Astrocyte (in vitro differentiated cells and primary cell): Measurements from ENCODE around the gene CDK8. TPM values are rescaled to one million over a fixed set of nuclear protein-coding genes. Genes with fewer than 3 reads are reported as not detected.

Source experiments
- DNase-seq: peaks from one replicate; pipeline ENCODE4 v3.0.0-alpha.2; 2010; ENCODE audit warnings: low read depth
- FAIRE-seq: peaks from 2 replicates; lab custom pipeline; 2011; peaks lifted over from hg19 to GRCh38; lab: Jason Lieb, UNC
- H2AFZ ChIP-seq: 2 replicates; pipeline ENCODE4 v1.6.0; 2012; ENCODE audit warnings: low read depth, low read length, inconsistent platforms
- H3K27ac ChIP-seq: 2 replicates; pipeline ENCODE4 v1.5.1; 2011; ENCODE audit warnings: low read depth, low read length, inconsistent platforms
- H3K27me3 ChIP-seq: 2 replicates; pipeline ENCODE4 v1.6.0; 2011; ENCODE audit warnings: low read length, inconsistent platforms; ENCODE audit not compliant: insufficient read depth
- H3K36me3 ChIP-seq: 2 replicates; pipeline ENCODE4 v1.5.1; 2011; ENCODE audit warnings: low read length, inconsistent platforms; ENCODE audit not compliant: insufficient read depth
- H3K4me1 ChIP-seq: 2 replicates; pipeline ENCODE4 v1.5.1; 2011; ENCODE audit warnings: low read length, inconsistent platforms; ENCODE audit not compliant: insufficient read depth
- H3K4me2 ChIP-seq: 2 replicates; pipeline ENCODE4 v1.6.0; 2012; ENCODE audit warnings: low read length, inconsistent platforms
- H3K4me3 ChIP-seq: 2 replicates; pipeline ENCODE4 v1.5.1; 2011; ENCODE audit warnings: low read depth, mild to moderate bottlenecking, low read length, inconsistent platforms; ENCODE audit not compliant: insufficient read depth
- H3K79me2 ChIP-seq: 2 replicates; pipeline ENCODE4 v1.6.0; 2012; ENCODE audit warnings: mild to moderate bottlenecking, low read length, inconsistent platforms; ENCODE audit not compliant: insufficient read depth
- H3K9ac ChIP-seq: 2 replicates; pipeline ENCODE4 v1.6.0; 2012; ENCODE audit warnings: mild to moderate bottlenecking, low read length, inconsistent platforms
- H3K9me3 ChIP-seq: 2 replicates; pipeline ENCODE4 v1.5.1; 2012; ENCODE audit warnings: low read depth, mild to moderate bottlenecking, low read length, inconsistent platforms; ENCODE audit not compliant: insufficient read depth
- H4K20me1 ChIP-seq: 2 replicates; pipeline ENCODE4 v1.6.0; 2012; ENCODE audit warnings: low read length, inconsistent platforms; ENCODE audit not compliant: insufficient read depth
- H3K27ac Mint-ChIP-seq: one replicate; pipeline ENCODE4 v1.8.0; 2021; ENCODE audit warnings: mild to moderate bottlenecking, mixed read lengths; ENCODE audit not compliant: unreplicated experiment
- H3K27me3 Mint-ChIP-seq: one replicate; pipeline ENCODE4 v1.8.0; 2021; ENCODE audit warnings: low read depth, mixed read lengths; ENCODE audit not compliant: unreplicated experiment
- H3K36me3 Mint-ChIP-seq: one replicate; pipeline ENCODE4 v1.8.0; 2021; ENCODE audit warnings: low read depth, mixed read lengths; ENCODE audit not compliant: unreplicated experiment
- H3K4me1 Mint-ChIP-seq: one replicate; pipeline ENCODE4 v1.8.0; 2021; ENCODE audit warnings: low read depth, mixed read lengths; ENCODE audit not compliant: unreplicated experiment
- H3K4me3 Mint-ChIP-seq: one replicate; pipeline ENCODE4 v1.8.0; 2021; ENCODE audit warnings: mild to moderate bottlenecking, moderate library complexity, mixed read lengths; ENCODE audit not compliant: unreplicated experiment
- H3K9me3 Mint-ChIP-seq: one replicate; pipeline ENCODE4 v1.8.0; 2021; ENCODE audit warnings: mild to moderate bottlenecking, mixed read lengths; ENCODE audit not compliant: unreplicated experiment
- EZH2 ChIP-seq: IDR thresholded peaks from 2 replicates; pipeline ENCODE4 v1.6.1; 2012; ENCODE audit warnings: mild to moderate bottlenecking, low read length, inconsistent platforms; ENCODE audit not compliant: insufficient read depth
- total RNA-seq: library from RNA; stranded (reverse); gene quantifications from 2 replicates; pipeline ENCODE4 v1.2.1, GENCODE V29; 2021
- TF ChIP-seq, protein P1 (sequence below): IDR thresholded peaks from 2 replicates; pipeline ENCODE4 v1.5.1; 2011; ENCODE audit warnings: low read depth, mild to moderate bottlenecking, inconsistent platforms, low read length, moderate library complexity; ENCODE audit not compliant: insufficient read depth

Gene CDK8
- total RNA-seq, 1 donor from 2014 or later, result 32.4 TPM

DNA sequence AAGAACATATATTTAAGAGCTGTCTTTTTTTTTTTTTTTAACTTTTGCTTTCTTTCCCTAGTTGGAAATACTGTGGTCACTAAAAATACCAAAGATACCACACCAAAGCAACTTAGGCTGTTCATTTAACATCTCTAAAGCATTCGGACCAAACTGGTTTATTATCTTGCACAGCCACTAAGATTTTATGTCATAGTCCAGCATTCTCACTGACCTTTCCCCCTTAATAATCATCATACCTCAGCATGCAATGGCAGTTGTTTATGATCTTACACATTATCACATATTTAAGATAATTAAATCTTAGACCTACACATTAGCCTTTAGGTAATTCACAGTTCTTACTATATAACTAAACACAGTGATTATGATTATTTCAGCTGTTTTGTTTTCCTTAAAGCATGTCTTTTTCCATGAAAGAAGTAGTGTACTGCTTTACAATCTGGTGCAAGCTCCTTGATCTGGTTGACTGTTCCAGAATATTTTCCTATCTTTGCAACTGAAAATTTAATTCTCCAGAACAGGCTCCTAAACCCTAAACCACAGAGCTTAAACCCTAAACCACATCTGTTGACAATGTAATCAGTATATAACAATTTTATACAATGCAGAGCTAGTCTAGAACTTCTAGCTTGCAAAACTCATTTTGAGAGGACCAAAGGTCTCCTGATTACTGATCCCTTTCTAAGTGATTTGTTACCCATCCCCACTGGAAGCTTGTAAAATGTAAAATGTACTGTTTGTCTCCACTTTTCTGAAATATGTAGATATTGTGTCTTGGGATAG is 74.2 kb downstream of the CDK8 start:
- H3K4me3 ChIP-seq, result no peak overlapping the region
- FAIRE-seq (no peak), DNase-seq (peak; percentile 36)
- H3K9me3 ChIP-seq, result no peaks in the 10 kb centered on the region
- H3K4me1 ChIP-seq, result peaks cover 9% of the 10 kb centered on the region
- no peaks in the 10 kb centered on the region for H3K36me3 ChIP-seq
- no peaks in the 10 kb centered on the region for H3K9me3 Mint-ChIP-seq
- H3K36me3 Mint-ChIP-seq, result peaks cover 2% of the 10 kb centered on the region
- H3K27me3 ChIP-seq, result no peaks in the 10 kb centered on the region
- no peak overlapping the region for H3K9ac ChIP-seq
- no peak overlapping the region for H3K27ac ChIP-seq
- no peak overlapping the region for H2AFZ ChIP-seq
- peaks cover 69% of the 10 kb centered on the region for H3K79me2 ChIP-seq
- H3K27me3 Mint-ChIP-seq, result no peaks in the 10 kb centered on the region
- H3K4me2 ChIP-seq, result no peak overlapping the region
- no peak overlapping the region for H3K4me3 Mint-ChIP-seq
- no peak for TF ChIP-seq EZH2
- TF ChIP-seq, protein P1, sequence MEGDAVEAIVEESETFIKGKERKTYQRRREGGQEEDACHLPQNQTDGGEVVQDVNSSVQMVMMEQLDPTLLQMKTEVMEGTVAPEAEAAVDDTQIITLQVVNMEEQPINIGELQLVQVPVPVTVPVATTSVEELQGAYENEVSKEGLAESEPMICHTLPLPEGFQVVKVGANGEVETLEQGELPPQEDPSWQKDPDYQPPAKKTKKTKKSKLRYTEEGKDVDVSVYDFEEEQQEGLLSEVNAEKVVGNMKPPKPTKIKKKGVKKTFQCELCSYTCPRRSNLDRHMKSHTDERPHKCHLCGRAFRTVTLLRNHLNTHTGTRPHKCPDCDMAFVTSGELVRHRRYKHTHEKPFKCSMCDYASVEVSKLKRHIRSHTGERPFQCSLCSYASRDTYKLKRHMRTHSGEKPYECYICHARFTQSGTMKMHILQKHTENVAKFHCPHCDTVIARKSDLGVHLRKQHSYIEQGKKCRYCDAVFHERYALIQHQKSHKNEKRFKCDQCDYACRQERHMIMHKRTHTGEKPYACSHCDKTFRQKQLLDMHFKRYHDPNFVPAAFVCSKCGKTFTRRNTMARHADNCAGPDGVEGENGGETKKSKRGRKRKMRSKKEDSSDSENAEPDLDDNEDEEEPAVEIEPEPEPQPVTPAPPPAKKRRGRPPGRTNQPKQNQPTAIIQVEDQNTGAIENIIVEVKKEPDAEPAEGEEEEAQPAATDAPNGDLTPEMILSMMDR, result no peak
- peaks cover 22% of the 10 kb centered on the region for H3K4me1 Mint-ChIP-seq
- H3K27ac Mint-ChIP-seq, result peak overlapping the region; percentile 36
- peaks cover 60% of the 10 kb centered on the region for H4K20me1 ChIP-seq

DNA sequence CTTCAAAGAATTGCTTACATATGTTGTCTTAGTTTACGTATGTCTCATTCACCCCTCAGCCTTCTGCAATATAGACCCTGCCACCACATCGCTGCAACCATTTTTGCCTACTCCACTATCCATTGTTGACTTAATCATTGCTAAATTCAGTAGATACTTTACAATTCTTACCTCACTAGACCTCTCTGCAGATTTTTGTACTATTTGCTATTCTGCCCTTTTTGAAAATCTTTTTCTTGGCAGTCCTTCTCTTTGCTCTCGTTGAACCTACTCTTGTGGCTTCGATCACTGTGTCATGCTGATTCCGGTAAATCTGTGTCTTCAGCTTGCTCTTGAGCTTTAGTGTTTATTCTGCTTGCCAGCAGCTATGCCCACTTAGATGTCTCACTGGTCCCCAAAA is 81.2 kb downstream of the CDK8 start:
- H3K4me2 ChIP-seq, result no peak overlapping the region
- no peaks in the 10 kb centered on the region for H3K4me1 Mint-ChIP-seq
- H3K27me3 Mint-ChIP-seq, result no peaks in the 10 kb centered on the region
- peaks cover 2% of the 10 kb centered on the region for H3K36me3 Mint-ChIP-seq
- no peaks in the 10 kb centered on the region for H3K36me3 ChIP-seq
- no peak overlapping the region for H3K27ac Mint-ChIP-seq
- no peaks in the 10 kb centered on the region for H3K9me3 ChIP-seq
- H3K79me2 ChIP-seq, result peaks cover 53% of the 10 kb centered on the region
- H3K27me3 ChIP-seq, result no peaks in the 10 kb centered on the region
- H3K4me3 ChIP-seq, result no peak overlapping the region
- H2AFZ ChIP-seq, result no peak overlapping the region
- H3K9me3 Mint-ChIP-seq, result no peaks in the 10 kb centered on the region
- H3K9ac ChIP-seq, result no peak overlapping the region
- peaks cover 39% of the 10 kb centered on the region for H4K20me1 ChIP-seq
- FAIRE-seq (no peak), DNase-seq (no peak)
- no peak for TF ChIP-seq EZH2
- TF ChIP-seq, protein P1, result no peak
- no peak overlapping the region for H3K27ac ChIP-seq
- no peak overlapping the region for H3K4me3 Mint-ChIP-seq
- H3K4me1 ChIP-seq, result no peaks in the 10 kb centered on the region

DNA sequence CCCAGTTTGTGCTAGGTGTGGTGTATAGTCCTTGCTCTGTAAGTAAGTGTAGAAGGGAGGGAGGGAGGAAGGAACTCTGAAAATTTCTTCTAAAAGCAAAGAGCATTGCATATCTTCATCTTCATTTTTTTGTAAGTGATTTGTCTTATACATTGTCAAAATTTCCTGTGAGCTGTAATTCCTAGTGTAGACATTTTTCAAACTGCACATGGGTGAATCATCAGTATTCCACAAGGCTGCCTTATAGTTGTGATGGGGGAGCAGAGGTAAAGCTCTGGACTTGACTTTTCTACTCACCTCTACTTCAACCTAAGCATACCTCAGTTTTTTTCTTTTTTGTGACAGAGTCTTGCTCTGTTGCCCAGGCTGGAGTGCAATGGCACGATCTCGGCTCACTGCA is 86.9 kb downstream of the CDK8 start:
- H4K20me1 ChIP-seq, result peaks cover 3% of the 10 kb centered on the region
- peaks cover 3% of the 10 kb centered on the region for H3K4me1 ChIP-seq
- Mint-ChIP-seq H3K4me3 (no peak overlapping the region), H3K4me1 (peaks cover 8% of the 10 kb centered on the region), H3K27ac (no peak overlapping the region), H3K27me3 (no peaks in the 10 kb centered on the region), H3K9me3 (no peaks in the 10 kb centered on the region), H3K36me3 (no peaks in the 10 kb centered on the region)
- H3K27me3 ChIP-seq, result no peaks in the 10 kb centered on the region
- no peak overlapping the region for H3K4me3 ChIP-seq
- FAIRE-seq, result no peak
- DNase-seq, result peak; percentile 29
- H3K9me3 ChIP-seq, result no peaks in the 10 kb centered on the region
- no peak for TF ChIP-seq EZH2
- H3K4me2 ChIP-seq, result no peak overlapping the region
- H2AFZ ChIP-seq, result no peak overlapping the region
- H3K27ac ChIP-seq, result no peak overlapping the region
- H3K9ac ChIP-seq, result no peak overlapping the region
- no peaks in the 10 kb centered on the region for H3K36me3 ChIP-seq
- peaks cover 17% of the 10 kb centered on the region for H3K79me2 ChIP-seq
